PC-3 (cell line): ENCODE data around the gene GALNT2. TPM values are rescaled to one million over a fixed set of nuclear protein-coding genes. Genes with fewer than 3 reads are reported as not detected.

Experiments
- ATAC-seq: fragments of 200-7000 bp; cut with Tn5 transposase; 2 replicates; pipeline ENCODE4 v1.9.1; 2020; ENCODE audit warnings: mild to moderate bottlenecking, moderate library complexity
- BruUV-seq: library from RNA; stranded (reverse); fragments of 400-500 nt; replicated peaks from 2 replicates; lab custom pipeline; 2021; lab: Mats Ljungman, UMichigan
- CTCF ChIA-PET: fragments of 300-600 bp; sonication (Branson Sonifier 250); formaldehyde crosslinking; loops from one replicate; lab custom pipeline; 2022; ENCODE audit warnings: antibody characterized with exemption; lab: Charles Lee
- POLR2A ChIA-PET: fragments of 300-600 bp; sonication (Branson Sonifier 250); formaldehyde crosslinking; loops from one replicate; lab custom pipeline; 2022; ENCODE audit warnings: antibody characterized with exemption; ENCODE audit not compliant: unreplicated experiment; lab: Charles Lee
- DNase-seq: peaks from one replicate; pipeline ENCODE4 v3.0.0-alpha.2; 2015
- H2AFZ ChIP-seq: fragments of 300-600 bp; sonication (generic); 2 replicates; pipeline ENCODE4 v1.6.0; 2016; ENCODE audit warnings: antibody characterized with exemption, low read length
- H3F3A ChIP-seq: fragments of 300-600 bp; sonication (generic); one replicate; pipeline ENCODE4 v1.6.0; 2017; ENCODE audit warnings: antibody characterized with exemption, low read length, control low read depth, mild to moderate bottlenecking; ENCODE audit not compliant: unreplicated experiment
- H3K27ac ChIP-seq: fragments of 300-600 bp; sonication (generic); 2 replicates; pipeline ENCODE4 v1.5.1; 2016; ENCODE audit warnings: mild to moderate bottlenecking, low read length
- H3K27me3 ChIP-seq: fragments of 300-600 bp; sonication (generic); 2 replicates; pipeline ENCODE4 v1.6.1; 2016; ENCODE audit warnings: low read length, mixed read lengths
- H3K36me3 ChIP-seq: fragments of 300-600 bp; sonication (generic); 2 replicates; pipeline ENCODE4 v1.6.1; 2016; ENCODE audit warnings: low read depth, mixed run types, low read length, mixed read lengths
- H3K4me1 ChIP-seq: fragments of 300-600 bp; sonication (generic); 2 replicates; pipeline ENCODE4 v1.5.1; 2016; ENCODE audit warnings: low read length; ENCODE audit not compliant: insufficient read depth
- H3K4me2 ChIP-seq: fragments of 300-600 bp; sonication (generic); 2 replicates; pipeline ENCODE4 v1.6.0; 2016; ENCODE audit warnings: low read length
- H3K4me3 ChIP-seq: fragments of 300-600 bp; sonication (generic); 2 replicates; pipeline ENCODE4 v1.5.1; 2016; ENCODE audit warnings: mild to moderate bottlenecking, low read length, mixed read lengths
- H3K79me2 ChIP-seq: fragments of 300-600 bp; sonication (generic); 2 replicates; pipeline ENCODE4 v1.6.1; 2017; ENCODE audit warnings: low read length, mixed read lengths
- H3K9ac ChIP-seq: fragments of 300-600 bp; sonication (generic); 2 replicates; pipeline ENCODE4 v1.6.0; 2016; ENCODE audit warnings: mild to moderate bottlenecking, low read length
- H3K9me2 ChIP-seq: fragments of 300-600 bp; sonication (generic); replicated peaks from 2 replicates; pipeline ENCODE4 v1.6.1; 2016; ENCODE audit warnings: mixed run types, low read length, mixed read lengths
- H3K9me3 ChIP-seq: fragments of 300-600 bp; sonication (generic); 2 replicates; pipeline ENCODE4 v1.6.1; 2016; ENCODE audit warnings: low read length, mixed read lengths
- H4K20me1 ChIP-seq: fragments of 300-600 bp; sonication (generic); 2 replicates; pipeline ENCODE4 v1.6.1; 2016; ENCODE audit warnings: low read length, mixed read lengths
- EZH2 ChIP-seq: fragments of 300-600 bp; sonication (generic); IDR thresholded peaks from one replicate; pipeline ENCODE4 v1.6.1; 2017; ENCODE audit warnings: antibody characterized with exemption, mild to moderate bottlenecking, low read length; ENCODE audit not compliant: unreplicated experiment
- EZH2phosphoT487 ChIP-seq: fragments of 300-600 bp; sonication (generic); IDR thresholded peaks from 2 replicates; pipeline ENCODE4 v1.6.1; 2018; ENCODE audit warnings: mild to moderate bottlenecking, antibody characterized with exemption, low read length, borderline replicate concordance
- intact Hi-C: fragments of 100-400 bp; cut with micrococcal nuclease; formaldehyde crosslinking; loops from 2 replicates; pipeline ENCODE4 v1.9.0; 2023
- total RNA-seq: library from RNA; depleted of rRNA; stranded (reverse); fragments of >200 nt; gene quantifications from 2 replicates; pipeline ENCODE4 v1.2.3, GENCODE V29; 2014
- TF ChIP-seq, protein P1 (sequence below): fragments of 300-600 bp; sonication (generic); conservative IDR thresholded peaks from 2 replicates; pipeline ENCODE4 v1.5.1; 2017; ENCODE audit warnings: antibody characterized with exemption, low read depth, mild to moderate bottlenecking, low read length

GALNT2 gene
- total RNA-seq, 1 experiment from 2014 or later: 182 TPM

DNA sequence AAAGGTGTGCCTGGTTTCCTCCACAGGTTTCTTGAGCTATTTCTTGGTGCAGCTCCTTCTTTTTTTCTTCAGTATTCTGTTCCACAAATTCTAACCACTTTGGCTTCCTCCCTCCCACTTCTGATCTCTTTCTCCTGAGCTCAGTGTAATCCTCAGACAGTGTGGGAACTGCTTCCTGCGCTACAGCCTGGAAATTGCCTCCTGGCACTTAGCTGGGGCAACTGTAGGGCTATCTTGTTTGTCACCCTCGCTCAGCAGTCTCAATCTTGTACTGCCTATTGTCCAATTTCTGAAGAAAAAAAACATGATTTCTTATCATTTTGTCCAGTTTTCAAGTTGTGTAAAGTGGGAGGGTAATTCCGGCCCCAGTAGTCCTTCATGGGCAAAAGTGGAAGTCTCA, 24.0 kb upstream of the GALNT2 start:
- no peaks in the 10 kb centered on the region for H3F3A ChIP-seq
- ATAC-seq (no peak), DNase-seq (no peak)
- H3K4me2 ChIP-seq: no peak overlapping the region
- intact Hi-C loops: no loop called here
- no peaks in the 10 kb centered on the region for H3K9me3 ChIP-seq
- H2AFZ ChIP-seq: 0 out of 2 replicates have a peak overlapping the region, but pooled peaks have one; percentile 3
- no peak overlapping the region for H3K4me3 ChIP-seq
- no peaks in the 10 kb centered on the region for H4K20me1 ChIP-seq
- no peaks in the 10 kb centered on the region for H3K27me3 ChIP-seq
- no peaks in the 10 kb centered on the region for H3K9me2 ChIP-seq
- H3K4me1 ChIP-seq: peaks cover 10% of the 10 kb centered on the region
- ChIA-PET CTCF (no interaction called here), POLR2A (interaction anchor here (0.7 kb wide), 1 partner anchor 143 kb away, joined by 3 read pairs; no protein-coding TSS in a partner anchor)
- no peak for TF ChIP-seq EZH2phosphoT487
- no peak for TF ChIP-seq EZH2
- H3K79me2 ChIP-seq: no peaks in the 10 kb centered on the region
- no peaks in the 10 kb centered on the region for H3K36me3 ChIP-seq
- H3K27ac ChIP-seq: no peak overlapping the region
- no peak overlapping the region for H3K9ac ChIP-seq
- BruUV-seq: no TSS peak

DNA sequence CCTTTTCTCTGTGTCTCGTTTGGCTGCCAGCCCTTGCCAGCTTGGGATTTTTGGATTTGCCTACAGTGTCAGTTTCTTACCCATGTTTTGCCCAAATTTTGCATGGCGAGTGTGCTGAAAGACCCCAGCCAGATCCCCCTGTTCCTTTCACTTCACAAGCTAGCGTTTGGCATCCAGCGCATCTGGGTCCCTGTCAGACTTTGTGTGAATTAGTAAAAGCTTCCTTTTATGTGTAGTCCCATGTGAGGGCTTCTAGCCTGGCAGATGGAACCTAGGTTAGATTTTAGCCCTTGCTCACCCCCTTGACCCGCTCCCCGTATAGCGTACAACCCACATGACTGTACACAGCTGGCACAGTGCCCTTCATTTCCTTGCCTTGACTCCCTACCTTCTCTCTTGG, 22.3 kb upstream of the GALNT2 start:
- POLR2A ChIA-PET: no interaction called here
- H3K9me2 ChIP-seq: no peaks in the 10 kb centered on the region
- no peaks in the 10 kb centered on the region for H3K36me3 ChIP-seq
- intact Hi-C loops: no loop called here
- no peaks in the 10 kb centered on the region for H3K27me3 ChIP-seq
- no peak overlapping the region for H3K4me2 ChIP-seq
- no peak overlapping the region for H3K9ac ChIP-seq
- peaks cover 10% of the 10 kb centered on the region for H3K4me1 ChIP-seq
- CTCF ChIA-PET: no interaction called here
- H3K9me3 ChIP-seq: no peaks in the 10 kb centered on the region
- H4K20me1 ChIP-seq: no peaks in the 10 kb centered on the region
- no TSS peak for BruUV-seq
- H3K79me2 ChIP-seq: no peaks in the 10 kb centered on the region
- no peak overlapping the region for H3K27ac ChIP-seq
- no peak for DNase-seq
- TF ChIP-seq, protein P1, sequence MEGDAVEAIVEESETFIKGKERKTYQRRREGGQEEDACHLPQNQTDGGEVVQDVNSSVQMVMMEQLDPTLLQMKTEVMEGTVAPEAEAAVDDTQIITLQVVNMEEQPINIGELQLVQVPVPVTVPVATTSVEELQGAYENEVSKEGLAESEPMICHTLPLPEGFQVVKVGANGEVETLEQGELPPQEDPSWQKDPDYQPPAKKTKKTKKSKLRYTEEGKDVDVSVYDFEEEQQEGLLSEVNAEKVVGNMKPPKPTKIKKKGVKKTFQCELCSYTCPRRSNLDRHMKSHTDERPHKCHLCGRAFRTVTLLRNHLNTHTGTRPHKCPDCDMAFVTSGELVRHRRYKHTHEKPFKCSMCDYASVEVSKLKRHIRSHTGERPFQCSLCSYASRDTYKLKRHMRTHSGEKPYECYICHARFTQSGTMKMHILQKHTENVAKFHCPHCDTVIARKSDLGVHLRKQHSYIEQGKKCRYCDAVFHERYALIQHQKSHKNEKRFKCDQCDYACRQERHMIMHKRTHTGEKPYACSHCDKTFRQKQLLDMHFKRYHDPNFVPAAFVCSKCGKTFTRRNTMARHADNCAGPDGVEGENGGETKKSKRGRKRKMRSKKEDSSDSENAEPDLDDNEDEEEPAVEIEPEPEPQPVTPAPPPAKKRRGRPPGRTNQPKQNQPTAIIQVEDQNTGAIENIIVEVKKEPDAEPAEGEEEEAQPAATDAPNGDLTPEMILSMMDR: no peak
- TF ChIP-seq EZH2 (no peak), EZH2phosphoT487 (no peak)
- H3F3A ChIP-seq: no peaks in the 10 kb centered on the region
- no peak overlapping the region for H2AFZ ChIP-seq
- H3K4me3 ChIP-seq: no peak overlapping the region
- ATAC-seq: no peak

DNA sequence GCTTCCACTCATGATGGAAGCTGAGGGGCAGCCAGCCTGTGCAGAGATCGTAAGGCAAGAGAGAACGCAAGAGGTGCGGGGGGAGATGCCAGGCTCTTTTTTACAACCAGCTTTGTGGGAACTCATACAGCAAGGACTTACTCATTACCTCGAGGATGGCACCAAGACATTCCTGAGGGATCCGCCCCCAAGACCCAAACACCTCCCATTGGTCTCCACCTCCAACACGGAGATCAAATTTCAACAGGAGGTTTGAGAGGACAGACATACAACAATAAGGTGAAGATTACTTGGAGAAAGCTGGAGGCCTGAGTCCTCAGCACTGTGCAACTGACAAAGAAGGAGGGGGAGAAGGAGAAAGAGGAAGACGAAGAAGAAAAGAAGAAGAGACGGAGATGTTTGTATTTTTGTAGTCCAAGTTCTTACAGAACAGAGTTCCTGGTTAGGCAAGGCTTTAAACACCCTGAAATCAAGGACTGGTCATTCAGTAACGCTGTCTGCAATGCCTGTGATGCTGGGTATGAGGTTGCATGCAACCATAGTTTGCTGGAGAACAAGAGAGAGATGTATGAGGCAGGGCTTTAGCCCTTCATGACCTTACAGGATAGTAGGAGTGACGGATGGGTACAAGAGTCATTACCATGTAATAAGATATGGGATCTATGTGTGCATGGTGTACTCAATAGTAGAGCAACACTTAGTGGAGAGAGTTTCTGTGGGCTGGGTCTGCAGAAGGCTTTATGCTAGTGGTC, 19.7 kb upstream of the GALNT2 start:
- CTCF ChIA-PET: no interaction called here
- no peaks in the 10 kb centered on the region for H3K36me3 ChIP-seq
- H3K79me2 ChIP-seq: no peaks in the 10 kb centered on the region
- H3K4me2 ChIP-seq: peak overlapping the region; percentile 9; the same call in 1 of the 2 replicates
- no peaks in the 10 kb centered on the region for H3K27me3 ChIP-seq
- H2AFZ ChIP-seq: peak overlapping the region; percentile 28
- intact Hi-C loops: no loop called here
- H3K9ac ChIP-seq: no peak overlapping the region
- H3K9me2 ChIP-seq: no peaks in the 10 kb centered on the region
- H3K9me3 ChIP-seq: no peaks in the 10 kb centered on the region
- TF ChIP-seq, protein P1: no peak
- TF ChIP-seq EZH2phosphoT487 (no peak), EZH2 (no peak)
- no TSS peak for BruUV-seq
- H3K27ac ChIP-seq: no peak overlapping the region
- POLR2A ChIA-PET: no interaction called here
- H4K20me1 ChIP-seq: no peaks in the 10 kb centered on the region
- DNase-seq (peak; percentile 84), ATAC-seq (peak; percentile 90)
- no peak overlapping the region for H3K4me3 ChIP-seq
- H3K4me1 ChIP-seq: peaks cover 10% of the 10 kb centered on the region
- no peaks in the 10 kb centered on the region for H3F3A ChIP-seq
